ENCODE results near the gene GANC. TPM values are rescaled to one million over a fixed set of nuclear protein-coding genes. Genes with fewer than 3 reads are reported as not detected.
A peak's percentile ranks its signal among the peaks of the same experiment; 100 is the strongest.

GANC gene
- total and polyA plus RNA-seq, 9 of the 15 experiments (the other 6 are each of a cell fraction or from before 2014, with no cell fraction given) = 10.9 to 19.0 (median 14.5) TPM

DNA sequence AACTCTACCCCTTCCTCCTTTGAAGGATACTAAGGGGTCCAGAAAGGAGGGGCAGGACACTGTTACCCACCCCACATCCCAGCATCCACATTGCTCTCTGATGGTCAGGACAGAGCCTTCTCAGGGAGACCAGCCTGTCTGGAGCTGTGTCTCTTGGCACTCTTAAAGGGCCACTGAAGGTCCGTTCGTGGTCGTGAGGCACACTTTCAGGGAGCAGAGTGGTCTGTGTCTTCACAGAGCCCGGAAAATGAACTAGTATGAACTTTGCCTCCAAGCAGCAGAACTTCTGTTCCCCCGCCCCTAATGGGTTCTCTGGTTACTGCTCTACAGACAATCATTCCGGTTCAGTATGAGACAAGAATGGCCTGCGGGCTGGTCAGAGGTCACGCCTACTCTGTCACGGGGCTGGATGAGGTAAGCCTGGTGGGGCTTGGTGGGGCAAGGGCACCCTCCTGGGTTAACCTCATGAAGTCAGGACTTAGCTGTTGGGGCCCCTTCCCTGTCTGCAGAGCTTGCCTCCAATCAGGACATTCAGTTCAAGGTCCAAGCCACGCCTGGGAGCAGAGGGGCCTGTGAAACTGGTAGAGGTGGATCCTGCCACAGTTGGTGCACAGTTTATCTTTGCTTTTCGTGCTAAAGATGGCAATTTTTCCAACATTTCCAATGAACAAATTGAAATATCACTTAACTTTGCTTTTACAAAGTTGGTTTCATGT, 119.5 kb downstream of the GANC start:
- ChIA-PET CTCF (ENCODE audit: low intra/inter-chr PET ratio) (interaction anchor here (0.6 kb wide), 1 partner anchor 1963 kb away, joined by 3 read pairs; no protein-coding TSS in a partner anchor), POLR2A (interaction anchor here (1.0 to 1.6 kb wide), 2 partner anchors 10 to 36 kb away, joined by 3 read pairs; no protein-coding TSS in a partner anchor)
- no peaks in the 10 kb centered on the region for H4K20me1 ChIP-seq (replicated peaks; ENCODE audit: control insufficient read depth, insufficient read depth, low read length)
- BruUV-seq (replicated peaks) = no TSS peak
- DNase-seq (ENCODE audit: extremely low read depth in 1 of 4, low spot score in 3 of 4) = peak in 1 of 4 experiments; percentile 25
- no peak for FAIRE-seq
- intact Hi-C loops (cut with micrococcal nuclease) (no loop called here), in situ Hi-C loops (cut with MboI) (no loop called here)
- H3K9me1 ChIP-seq (ENCODE audit: control insufficient read depth, insufficient read depth, low read length) = no peaks in the 10 kb centered on the region
- no peak overlapping the region for H3K9ac ChIP-seq (ENCODE audit: insufficient read depth in 1 of 2, low read depth in 2 of 2, low read length in 2 of 2)
- H3K36me3 ChIP-seq (ENCODE audit: control insufficient read depth, insufficient read depth, low read length) = no peaks in the 10 kb centered on the region
- no peak overlapping the region for H3K4me3 ChIP-seq
- peaks cover 3 to 9% of the 10 kb centered on the region in 2 experiments; a peak in 3 of 5 replicates for H3K4me1 ChIP-seq (replicated peaks in 1 of 2; ENCODE audit: control insufficient read depth in 2 of 2, insufficient read depth in 2 of 2, low read length in 2 of 2)
- no peaks in the 10 kb centered on the region for H3K9me3 ChIP-seq (replicated peaks; ENCODE audit: control insufficient read depth, insufficient read depth, low read depth, low read length)
- H3K79me2 ChIP-seq (ENCODE audit: control insufficient read depth, insufficient read depth, low read length) = no peaks in the 10 kb centered on the region
- ATAC-seq = peak; percentile 50
- peaks cover 0 to 17% of the 10 kb centered on the region in 2 experiments; a peak in 3 of 5 replicates for H3K27me3 ChIP-seq (ENCODE audit: control insufficient read depth in 2 of 2, insufficient read depth in 2 of 2, low read length in 2 of 2)
- H2AFZ ChIP-seq (ENCODE audit: low read depth, low read length) = 0 out of 2 replicates have a peak overlapping the region, but pooled peaks have one; percentile 14
- H3K4me2 ChIP-seq (ENCODE audit: insufficient read depth, low read length) = no peak overlapping the region
- H3K27ac ChIP-seq (ENCODE audit: extremely low read depth, low read depth, low read length) = no peak overlapping the region
- 24% methylated on average over 11 of the region's 11 CpGs for WGBS (ENCODE audit: insufficient coverage, low coverage, missing lambda C conversion rate)
- TF ChIP-seq MCM5 (IDR thresholded peaks at IDR 0.05; ENCODE audit: low read depth) (no peak), ETS2 (tag; IDR thresholded peaks at IDR 0.05; ENCODE audit: borderline replicate concordance, poor library complexity, severe bottlenecking) (no peak), LARP7 (IDR thresholded peaks at IDR 0.05) (no peak), THRAP3 (IDR thresholded peaks at IDR 0.05; ENCODE audit: borderline replicate concordance) (no peak), WHSC1 (IDR thresholded peaks at IDR 0.05; ENCODE audit: low read length) (no peak), NFRKB (IDR thresholded peaks at IDR 0.05; ENCODE audit: low read depth) (no peak), ZKSCAN1 (IDR thresholded peaks at IDR 0.05; ENCODE audit: low read depth, low read length) (no peak), POLR2AphosphoS5 (IDR thresholded peaks at IDR 0.05; ENCODE audit: control insufficient read depth, insufficient read depth, low read depth, low read length) (no peak), KDM4B (IDR thresholded peaks at IDR 0.05; ENCODE audit: borderline replicate concordance in 2 of 2, low read depth in 1 of 2) (no peak), ZBTB17 (CRISPR knock-in tag; IDR thresholded peaks at IDR 0.05) (no peak)
- TF ChIP-seq, protein P1, sequence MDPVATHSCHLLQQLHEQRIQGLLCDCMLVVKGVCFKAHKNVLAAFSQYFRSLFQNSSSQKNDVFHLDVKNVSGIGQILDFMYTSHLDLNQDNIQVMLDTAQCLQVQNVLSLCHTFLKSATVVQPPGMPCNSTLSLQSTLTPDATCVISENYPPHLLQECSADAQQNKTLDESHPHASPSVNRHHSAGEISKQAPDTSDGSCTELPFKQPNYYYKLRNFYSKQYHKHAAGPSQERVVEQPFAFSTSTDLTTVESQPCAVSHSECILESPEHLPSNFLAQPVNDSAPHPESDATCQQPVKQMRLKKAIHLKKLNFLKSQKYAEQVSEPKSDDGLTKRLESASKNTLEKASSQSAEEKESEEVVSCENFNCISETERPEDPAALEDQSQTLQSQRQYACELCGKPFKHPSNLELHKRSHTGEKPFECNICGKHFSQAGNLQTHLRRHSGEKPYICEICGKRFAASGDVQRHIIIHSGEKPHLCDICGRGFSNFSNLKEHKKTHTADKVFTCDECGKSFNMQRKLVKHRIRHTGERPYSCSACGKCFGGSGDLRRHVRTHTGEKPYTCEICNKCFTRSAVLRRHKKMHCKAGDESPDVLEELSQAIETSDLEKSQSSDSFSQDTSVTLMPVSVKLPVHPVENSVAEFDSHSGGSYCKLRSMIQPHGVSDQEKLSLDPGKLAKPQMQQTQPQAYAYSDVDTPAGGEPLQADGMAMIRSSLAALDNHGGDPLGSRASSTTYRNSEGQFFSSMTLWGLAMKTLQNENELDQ (CRISPR knock-in tag; IDR thresholded peaks at IDR 0.05; ENCODE audit: borderline replicate concordance) = no peak
- TF ChIP-seq, protein P2, sequence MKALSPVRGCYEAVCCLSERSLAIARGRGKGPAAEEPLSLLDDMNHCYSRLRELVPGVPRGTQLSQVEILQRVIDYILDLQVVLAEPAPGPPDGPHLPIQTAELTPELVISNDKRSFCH (CRISPR knock-in tag; IDR thresholded peaks at IDR 0.05) = no peak
- TF ChIP-seq, protein P2 (tag; IDR thresholded peaks at IDR 0.05) = no peak
- TF ChIP-seq, protein P3, sequence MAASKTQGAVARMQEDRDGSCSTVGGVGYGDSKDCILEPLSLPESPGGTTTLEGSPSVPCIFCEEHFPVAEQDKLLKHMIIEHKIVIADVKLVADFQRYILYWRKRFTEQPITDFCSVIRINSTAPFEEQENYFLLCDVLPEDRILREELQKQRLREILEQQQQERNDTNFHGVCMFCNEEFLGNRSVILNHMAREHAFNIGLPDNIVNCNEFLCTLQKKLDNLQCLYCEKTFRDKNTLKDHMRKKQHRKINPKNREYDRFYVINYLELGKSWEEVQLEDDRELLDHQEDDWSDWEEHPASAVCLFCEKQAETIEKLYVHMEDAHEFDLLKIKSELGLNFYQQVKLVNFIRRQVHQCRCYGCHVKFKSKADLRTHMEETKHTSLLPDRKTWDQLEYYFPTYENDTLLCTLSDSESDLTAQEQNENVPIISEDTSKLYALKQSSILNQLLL (CRISPR knock-in tag; IDR thresholded peaks at IDR 0.05; ENCODE audit: borderline replicate concordance) = no peak
- TF ChIP-seq, protein P4, sequence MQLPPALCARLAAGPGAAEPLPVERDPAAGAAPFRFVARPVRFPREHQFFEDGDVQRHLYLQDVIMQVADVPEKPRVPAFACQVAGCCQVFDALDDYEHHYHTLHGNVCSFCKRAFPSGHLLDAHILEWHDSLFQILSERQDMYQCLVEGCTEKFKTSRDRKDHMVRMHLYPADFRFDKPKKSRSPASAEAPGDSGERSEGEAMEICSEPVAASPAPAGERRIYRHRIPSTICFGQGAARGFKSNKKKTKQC (CRISPR knock-in tag; IDR thresholded peaks at IDR 0.05) = no peak
- TF ChIP-seq, protein P5, sequence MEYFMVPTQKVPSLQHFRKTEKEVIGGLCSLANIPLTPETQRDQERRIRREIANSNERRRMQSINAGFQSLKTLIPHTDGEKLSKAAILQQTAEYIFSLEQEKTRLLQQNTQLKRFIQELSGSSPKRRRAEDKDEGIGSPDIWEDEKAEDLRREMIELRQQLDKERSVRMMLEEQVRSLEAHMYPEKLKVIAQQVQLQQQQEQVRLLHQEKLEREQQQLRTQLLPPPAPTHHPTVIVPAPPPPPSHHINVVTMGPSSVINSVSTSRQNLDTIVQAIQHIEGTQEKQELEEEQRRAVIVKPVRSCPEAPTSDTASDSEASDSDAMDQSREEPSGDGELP (CRISPR knock-in tag; IDR thresholded peaks at IDR 0.05; ENCODE audit: borderline replicate concordance) = no peak
